Small intestine (tissue), 16 donors: ENCODE results near the gene SPEM1. TPM values are rescaled to one million over a fixed set of nuclear protein-coding genes. Genes with fewer than 3 reads are reported as not detected.

ENCODE experiments used
- DNase-seq, 2 donors: peaks; one replicate each; pipeline versions ENCODE4 v3.0.0 to v3.0.0-alpha.2; 2013
- FAIRE-seq: peaks from 2 replicates; lab custom pipeline; 2012; peaks lifted over from hg19 to GRCh38; lab: Jason Lieb, UNC
- H3K27ac ChIP-seq, 3 donors: one replicate each; pipeline ENCODE4 v1.5.1; 2013; ENCODE audit warnings: low read length in 2 of 3, mild to moderate bottlenecking in 2 of 3, control low read depth in 1 of 3, inconsistent platforms in 1 of 3, low read depth in 1 of 3, moderate library complexity in 1 of 3
- H3K27me3 ChIP-seq, 3 donors: one replicate each; pipeline ENCODE4 v1.6.1; 2013; ENCODE audit warnings: low read length in 3 of 3, inconsistent platforms in 1 of 3; ENCODE audit not compliant: control insufficient read depth in 3 of 3, insufficient read depth in 3 of 3
- H3K36me3 ChIP-seq, 3 donors: one replicate each; pipeline ENCODE4 v1.6.1; 2013; ENCODE audit warnings: low read length in 3 of 3, inconsistent platforms in 1 of 3, low read depth in 1 of 3, mild to moderate bottlenecking in 1 of 3, moderate library complexity in 1 of 3; ENCODE audit not compliant: control insufficient read depth in 3 of 3, insufficient read depth in 2 of 3
- H3K4me1 ChIP-seq, 3 donors: one replicate each; pipeline ENCODE4 v1.6.1; 2013; ENCODE audit warnings: low read length in 2 of 3, inconsistent platforms in 1 of 3, low read depth in 1 of 3, mild to moderate bottlenecking in 1 of 3, moderate library complexity in 1 of 3; ENCODE audit not compliant: control insufficient read depth in 3 of 3, insufficient read depth in 2 of 3
- H3K4me3 ChIP-seq, 3 donors: one replicate each; pipeline ENCODE4 v1.5.1; 2013; ENCODE audit warnings: low read length in 3 of 3, control low read depth in 1 of 3, inconsistent platforms in 1 of 3, low read depth in 1 of 3, mild to moderate bottlenecking in 1 of 3, moderate library complexity in 1 of 3
- H3K9me3 ChIP-seq, 2 donors: one replicate each; pipeline ENCODE4 v1.6.1; 2013; ENCODE audit warnings: low read depth in 1 of 2, low read length in 1 of 2; ENCODE audit not compliant: control insufficient read depth in 2 of 2, insufficient read depth in 1 of 2
- WGBS, 3 donors: extraction: QIAGEN DNeasy Blood & Tissue Kit; methylation state at CpG; one replicate each; pipeline ENCODE4 v1.1.7; 2013; 5-methylcytosine and 5-hydroxymethylcytosine counted together
- long read RNA-seq, 10 donors: transcript quantifications; one replicate each; lab custom pipeline, GENCODE V29; 2026
- polyA plus RNA-seq, 4 donors: library from polyadenylated mRNA; stranded (reverse) in 3 of 4; unstranded in 1 of 4; fragments of 200-250 nt in 3 of 4; fragments of 120-200 nt in 1 of 4; gene quantifications; one replicate each; pipeline versions ENCODE4 v1.2.1 to v1.2.3, GENCODE V29; 2013
- donor health status: healthy with polysubstance abuse.
- donor health status: control.
- donor health status: control.
- donor health status: Bipolar disorder and iron deficiency.
- donor health status: healthy.

Gene SPEM1
- not detected for polyA plus RNA-seq
- long read RNA-seq, donor 1, result 0 reads
- long read RNA-seq, donor 2, result 0 reads
- long read RNA-seq, donor 3, result 0 reads
- long read RNA-seq, donor 4, result 0 reads
- long read RNA-seq, donor 5, result 0 reads
- long read RNA-seq, donor 6, result 0 reads
- long read RNA-seq, donor 7, result 0 reads
- long read RNA-seq, donor 8, result 0 reads
- long read RNA-seq, donor 9, result 0 reads
- long read RNA-seq, donor 10, result 0 reads

DNA sequence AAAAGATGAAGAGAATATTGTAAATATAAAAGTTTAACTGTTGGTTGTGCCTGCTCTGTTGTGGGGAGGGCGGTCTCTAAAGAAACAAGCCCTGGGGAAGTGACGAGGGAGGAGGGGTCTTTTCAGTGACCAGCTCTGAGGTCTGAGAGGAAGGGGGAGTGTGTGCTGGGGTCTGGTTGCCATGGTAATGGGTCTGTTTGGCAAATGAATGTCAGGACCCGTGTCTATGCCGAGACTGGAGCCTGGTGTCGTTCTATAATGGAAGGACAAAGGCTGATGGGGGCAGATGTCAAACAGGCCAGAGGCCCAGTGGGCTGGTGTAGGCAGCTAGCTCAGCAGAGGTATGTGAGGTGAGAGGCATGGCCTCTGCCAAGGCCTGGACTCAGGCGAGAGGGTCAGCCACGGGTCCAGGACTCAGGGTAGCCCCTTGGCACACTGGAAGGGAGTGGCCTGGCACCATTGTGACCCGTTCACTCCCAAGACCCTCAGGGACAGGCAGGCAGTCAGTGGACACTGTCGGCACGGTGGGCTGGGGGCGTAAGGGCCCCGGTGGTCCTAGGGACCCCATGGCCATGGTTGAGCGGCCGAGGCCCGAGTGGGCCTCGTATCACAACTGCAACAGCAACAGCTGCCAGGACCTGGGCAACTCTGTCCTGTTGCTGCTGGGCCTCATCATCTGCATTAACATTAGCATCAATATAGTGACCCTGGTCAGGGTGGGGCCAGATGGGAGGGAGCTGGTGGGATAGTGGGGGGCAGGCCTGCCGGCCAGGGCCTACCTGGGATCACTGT, at the start of gene SPEM1:
Gene SPEM1 (plus strand): TSS at position 506 of the 792 bp plus-strand sequence. CDS start 61 bp downstream, at position 567.
- no peaks in the 10 kb centered on the region for H3K4me1 ChIP-seq
- H3K36me3 ChIP-seq, result peaks cover 0 to 2% (median 0%) of the 10 kb centered on the region in 3 donors
- 80 to 84% (median 82%) methylated on average over 17 of the region's 17 CpGs for WGBS, 3 donors
- H3K27ac ChIP-seq, result no peak within 1 kb of the TSS
- FAIRE-seq (no peak), DNase-seq (no peak)
- H3K27me3 ChIP-seq, result peaks cover 0 to 7% (median 0%) of the 10 kb centered on the region in 3 donors
- no peak within 1 kb of the TSS for H3K4me3 ChIP-seq
- H3K9me3 ChIP-seq, result no peaks in the 10 kb centered on the region

- Histone ChIP-seq H3K4me3 (no peak overlapping the region), H3K27me3 (peaks cover 0 to 5% (median 0%) of the 10 kb centered on the region in 3 donors), H3K9me3 (no peaks in the 10 kb centered on the region), H3K36me3 (no peaks in the 10 kb centered on the region), H3K4me1 (no peaks in the 10 kb centered on the region), H3K27ac (no peak overlapping the region)
- DNase-seq, result no peak
- FAIRE-seq, result no peak
- WGBS, 3 donors, result 71 to 85% (median 74%) methylated on average over 4 of the region's 4 CpGs
Observed at GRCh38 chr17:7370853-7371252, 49.3 kb upstream of the SPEM1 start.

GRCh38 chr17:7374353-7374752, 45.8 kb upstream of the SPEM1 start:
- WGBS, 3 donors, result 81 to 100% (median 87%) methylated on average over 2 of the region's 2 CpGs
- Histone ChIP-seq H3K36me3 (no peaks in the 10 kb centered on the region), H3K4me1 (no peaks in the 10 kb centered on the region), H3K27ac (no peak overlapping the region), H3K4me3 (no peak overlapping the region), H3K9me3 (no peaks in the 10 kb centered on the region), H3K27me3 (no peaks in the 10 kb centered on the region)
- FAIRE-seq (no peak), DNase-seq (no peak)

- Histone ChIP-seq H3K36me3 (peaks cover 0 to 9% (median 0%) of the 10 kb centered on the region in 3 donors), H3K4me1 (peaks cover 0 to 20% (median 0%) of the 10 kb centered on the region in 3 donors), H3K27ac (no peak overlapping the region), H3K4me3 (no peak overlapping the region), H3K27me3 (peaks cover 0 to 21% (median 2%) of the 10 kb centered on the region in 3 donors), H3K9me3 (peaks cover 0 to 2% of the 10 kb centered on the region in 2 donors)
- WGBS, 3 donors, result 91 to 98% (median 95%) methylated on average over 3 of the region's 3 CpGs
- DNase-seq (no peak), FAIRE-seq (no peak)
Observed at GRCh38 chr17:7379134-7379533, 41.0 kb upstream of the SPEM1 start.

DNA sequence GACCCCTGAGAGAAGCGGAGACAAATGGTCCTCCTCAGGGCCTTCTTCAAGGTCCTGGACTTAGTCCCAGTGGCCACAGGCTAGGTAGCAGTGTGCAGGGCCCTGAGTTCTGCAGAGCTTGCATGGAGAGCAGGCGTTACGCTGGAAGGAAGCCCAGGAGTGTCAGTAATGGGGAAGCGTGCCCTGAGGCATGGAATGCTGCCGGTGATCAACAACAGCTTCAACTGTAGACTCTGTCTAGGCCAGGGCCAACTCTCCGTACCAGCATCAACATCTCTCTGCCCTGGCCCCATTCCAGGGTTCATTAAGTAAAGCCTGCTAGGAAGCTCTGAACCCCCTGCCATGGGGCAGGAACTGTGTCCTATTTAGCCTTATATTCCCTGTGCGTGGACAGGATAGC, 39.8 kb upstream of the SPEM1 start:
- DNase-seq, result peak in 1 of 2 donors; percentile 49
- peaks cover 0 to 2% of the 10 kb centered on the region in 2 donors for H3K9me3 ChIP-seq
- peak overlapping the region in 1 of 3 donors; percentile 21 for H3K27ac ChIP-seq
- FAIRE-seq, result no peak
- H3K4me1 ChIP-seq, result peaks cover 0 to 22% (median 0%) of the 10 kb centered on the region in 3 donors
- peaks cover 0 to 21% (median 2%) of the 10 kb centered on the region in 3 donors for H3K27me3 ChIP-seq
- H3K36me3 ChIP-seq, result peaks cover 0 to 13% (median 0%) of the 10 kb centered on the region in 3 donors
- 21 to 35% (median 34%) methylated on average over 7 of the region's 7 CpGs for WGBS, 3 donors
- peak overlapping the region in 2 of 3 donors; percentile 56 to 83 for H3K4me3 ChIP-seq

DNA sequence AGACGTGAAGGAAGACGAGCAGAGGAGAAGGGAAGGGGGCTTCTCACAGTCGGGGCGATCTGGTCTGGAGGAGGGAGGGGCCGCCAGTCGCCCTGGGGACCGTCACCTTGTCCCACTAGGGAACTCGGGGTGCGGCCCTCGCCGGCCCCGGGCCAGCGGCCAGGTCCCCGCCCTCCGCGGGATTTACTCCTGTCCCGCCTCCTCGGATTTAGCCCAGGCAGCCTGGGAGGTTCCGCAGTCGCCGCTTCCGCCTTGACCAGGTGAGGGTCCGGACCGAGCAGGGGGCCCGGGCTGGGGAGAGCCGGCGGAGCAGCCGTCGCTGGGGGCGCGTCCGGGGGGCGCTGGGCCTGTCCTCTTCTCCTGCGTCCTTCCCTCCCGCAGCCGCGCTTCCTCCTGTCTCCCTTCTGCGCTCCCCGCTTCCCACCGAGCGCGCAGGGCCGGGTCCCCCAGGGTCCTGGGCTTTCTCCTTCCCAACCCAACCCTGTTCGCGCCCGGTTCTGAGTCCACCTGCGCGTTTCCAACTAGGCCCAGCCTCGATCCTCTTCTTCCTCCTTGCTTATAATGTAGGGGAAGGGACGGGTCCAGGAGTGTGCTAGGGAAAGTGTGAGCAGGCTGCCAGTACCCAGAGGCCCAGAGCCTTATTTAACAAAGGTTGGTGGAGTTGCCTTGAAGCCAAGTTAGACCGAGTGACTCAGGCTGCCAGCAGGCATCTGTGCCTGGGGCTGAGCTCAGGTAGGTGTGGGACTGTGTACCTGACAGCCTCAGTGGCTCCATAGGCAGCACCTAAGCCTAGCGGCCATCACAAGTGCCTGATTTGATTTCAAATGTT, 39.1 kb upstream of the SPEM1 start, which contains the start of gene TNK1:
Gene TNK1 (plus strand): TSS at position 235 of the 829 bp plus-strand sequence. CDS start 1,838 bp downstream, outside the sequence.
- peaks cover 0 to 2% of the 10 kb centered on the region in 2 donors for H3K9me3 ChIP-seq
- DNase-seq (peak; percentile 78 to 85), FAIRE-seq (no peak)
- H3K4me1 ChIP-seq, result peaks cover 0 to 22% (median 0%) of the 10 kb centered on the region in 3 donors
- peak within 1 kb of the TSS; percentile 24 to 83 (median 56) for H3K4me3 ChIP-seq
- peaks cover 0 to 16% (median 0%) of the 10 kb centered on the region in 3 donors for H3K36me3 ChIP-seq
- peaks cover 0 to 21% (median 2%) of the 10 kb centered on the region in 3 donors for H3K27me3 ChIP-seq
- H3K27ac ChIP-seq, result peak within 1 kb of the TSS; percentile 36 to 69 (median 40)
- WGBS, 3 donors, result 3 to 7% (median 4%) methylated on average over 31 to 52 of the region's 52 CpGs

GRCh38 chr17:7382901-7383300, 37.2 kb upstream of the SPEM1 start:
- DNase-seq (no peak), FAIRE-seq (no peak)
- Histone ChIP-seq H3K4me1 (peaks cover 0 to 22% (median 0%) of the 10 kb centered on the region in 3 donors), H3K9me3 (peaks cover 0 to 2% of the 10 kb centered on the region in 2 donors), H3K27ac (no peak overlapping the region), H3K4me3 (no peak overlapping the region), H3K27me3 (peaks cover 0 to 21% (median 2%) of the 10 kb centered on the region in 3 donors), H3K36me3 (peaks cover 0 to 34% (median 4%) of the 10 kb centered on the region in 3 donors)
- WGBS, 3 donors, result 90 to 97% (median 94%) methylated on average over 10 of the region's 10 CpGs
